Activated T-cell treated with anti-CD3 and anti-CD28 coated beads, Interleukin-2, amount 50 U/mL, for 72 hours (primary cell): ENCODE measurements around the gene ZNF132. TPM values are rescaled to one million over a fixed set of nuclear protein-coding genes. Genes with fewer than 3 reads are reported as not detected.
"Not testable (repeated sequence)": the region's sequence is repeated elsewhere in the genome, so short reads cannot be mapped to it uniquely, and the experiment has no call there.

ENCODE experiments used
- ATAC-seq, 2 donors: fragments of 150-1000 bp; cut with Tn5 transposase; replicated peaks in 1 of 2; 2 replicates each; pipeline ENCODE4 v1.10.0; 2021; ENCODE audit warnings: moderate library complexity in 2 of 2, mild to moderate bottlenecking in 1 of 2
- DNase-seq, 2 donors: peaks; one replicate each; pipeline ENCODE4 v3.0.0; 2021 to 2022; ENCODE audit warnings: mixed read lengths in 1 of 2
- H3K27ac Mint-ChIP-seq: one replicate; pipeline ENCODE4 v1.8.0; 2022; ENCODE audit warnings: mild to moderate bottlenecking, moderate library complexity, mixed read lengths
- H3K27me3 Mint-ChIP-seq: one replicate; pipeline ENCODE4 v1.8.0; 2022; ENCODE audit warnings: low read depth, mixed read lengths
- H3K36me3 Mint-ChIP-seq, 2 donors: one replicate each; pipeline ENCODE4 v1.8.0; 2022; ENCODE audit warnings: mixed read lengths in 2 of 2, mild to moderate bottlenecking in 1 of 2; ENCODE audit not compliant: insufficient read depth in 2 of 2
- H3K4me1 Mint-ChIP-seq: one replicate; pipeline ENCODE4 v1.8.0; 2022; ENCODE audit warnings: low read depth, mixed read lengths
- H3K4me3 Mint-ChIP-seq, 2 donors: one replicate each; pipeline ENCODE4 v1.8.0; 2022; ENCODE audit warnings: mild to moderate bottlenecking in 2 of 2, mixed read lengths in 2 of 2, moderate library complexity in 2 of 2
- H3K9me3 Mint-ChIP-seq, 2 donors: one replicate each; pipeline ENCODE4 v1.8.0; 2022; ENCODE audit warnings: mixed read lengths in 2 of 2
- total RNA-seq, 2 donors: library from RNA; stranded (reverse); gene quantifications; one replicate each; pipeline ENCODE4 v1.2.3, GENCODE V29; 2022

ZNF132 gene
- total RNA-seq, 2 donors from 2014 or later, result 2.6 to 3.5 TPM

GRCh38 chr19:58474997-58475713 lies 35.2 kb upstream of the ZNF132 start:
- Mint-ChIP-seq H3K4me1 (peaks cover 33% of the 10 kb centered on the region), H3K9me3 (no peaks in the 10 kb centered on the region), H3K27me3 (no peaks in the 10 kb centered on the region), H3K36me3 (peaks cover 3% of the 10 kb centered on the region in 2 donors), H3K27ac (no peak overlapping the region), H3K4me3 (peak overlapping the region; percentile 92 to 95)
- DNase-seq (no peak), ATAC-seq (peak; percentile 9 to 11)

GRCh38 chr19:58474291-58474996 lies 34.5 kb upstream of the ZNF132 start:
- Mint-ChIP-seq H3K36me3 (peaks cover 3% of the 10 kb centered on the region in 2 donors), H3K27me3 (no peaks in the 10 kb centered on the region), H3K4me3 (peak overlapping the region; percentile 92 to 95), H3K9me3 (no peaks in the 10 kb centered on the region), H3K4me1 (peaks cover 33% of the 10 kb centered on the region), H3K27ac (no peak overlapping the region)
- no peak for DNase-seq
- ATAC-seq, result no peak

- H3K4me1 Mint-ChIP-seq, result peaks cover 37% of the 10 kb centered on the region
- no peaks in the 10 kb centered on the region for H3K27me3 Mint-ChIP-seq
- ATAC-seq (no peak), DNase-seq (no peak)
- H3K27ac Mint-ChIP-seq, result no peak overlapping the region
- no peaks in the 10 kb centered on the region for H3K9me3 Mint-ChIP-seq
- H3K36me3 Mint-ChIP-seq, result peaks cover 3% of the 10 kb centered on the region in 2 donors
- peak overlapping the region; percentile 10 to 17 for H3K4me3 Mint-ChIP-seq
These were observed 33.8 kb upstream of the ZNF132 start for GRCh38 chr19:58473775-58474174.

- no peak for DNase-seq
- Mint-ChIP-seq H3K36me3 (peaks cover 0 to under 1% of the 10 kb centered on the region in 2 donors), H3K27ac (no peak overlapping the region), H3K27me3 (no peaks in the 10 kb centered on the region), H3K4me3 (no peak overlapping the region), H3K4me1 (peaks cover 41% of the 10 kb centered on the region), H3K9me3 (no peaks in the 10 kb centered on the region)
- no peak for ATAC-seq
These were observed 31.8 kb upstream of the ZNF132 start for GRCh38 chr19:58471736-58472135.

- H3K27me3 Mint-ChIP-seq, ATAC-seq, DNase-seq, H3K4me3 Mint-ChIP-seq, H3K36me3 Mint-ChIP-seq, H3K9me3 Mint-ChIP-seq: not testable (repeated sequence)
- Mint-ChIP-seq H3K27ac (peak overlapping the region; percentile 15), H3K4me1 (peaks cover 44% of the 10 kb centered on the region)
These were observed 31.0 kb upstream of the ZNF132 start for GRCh38 chr19:58470837-58471543.

- no peak for DNase-seq
- H3K36me3 Mint-ChIP-seq, result no peaks in the 10 kb centered on the region
- peak overlapping the region; percentile 24 to 88 for H3K4me3 Mint-ChIP-seq
- peaks cover 32% of the 10 kb centered on the region for H3K4me1 Mint-ChIP-seq
- no peak overlapping the region for H3K27ac Mint-ChIP-seq
- H3K9me3 Mint-ChIP-seq, result no peaks in the 10 kb centered on the region
- no peaks in the 10 kb centered on the region for H3K27me3 Mint-ChIP-seq
- no peak for ATAC-seq
These were observed 29.5 kb upstream of the ZNF132 start for GRCh38 chr19:58469241-58470013.

GRCh38 chr19:58468216-58468839 lies 28.4 kb upstream of the ZNF132 start:
- Mint-ChIP-seq H3K4me1 (peaks cover 27% of the 10 kb centered on the region), H3K36me3 (no peaks in the 10 kb centered on the region), H3K9me3 (no peaks in the 10 kb centered on the region), H3K27ac (no peak overlapping the region), H3K4me3 (peak overlapping the region; percentile 88), H3K27me3 (no peaks in the 10 kb centered on the region)
- no peak for ATAC-seq
- DNase-seq, result no peak

- DNase-seq (peak; percentile 98 to 99), ATAC-seq (peak; percentile 97 to 98)
- Mint-ChIP-seq H3K36me3 (no peaks in the 10 kb centered on the region), H3K4me1 (peaks cover 27% of the 10 kb centered on the region), H3K27me3 (no peaks in the 10 kb centered on the region), H3K4me3 (peak within 1 kb of the TSS; percentile 88), H3K9me3 (no peaks in the 10 kb centered on the region), H3K27ac (peak within 1 kb of the TSS; percentile 46)
These were observed 27.0 kb upstream of the ZNF132 start, which contains the start of gene ZNF324 for GRCh38 chr19:58466760-58467589. Gene ZNF324 (plus strand): TSS chr19:58467080. CDS start chr19:58469186, 2,106 bp downstream.

GRCh38 chr19:58466089-58466759 lies 26.3 kb upstream of the ZNF132 start:
- peak; percentile 18 to 21 for ATAC-seq

GRCh38 chr19:58460039-58460438 lies 20.1 kb upstream of the ZNF132 start:
- no peaks in the 10 kb centered on the region for H3K27me3 Mint-ChIP-seq
- no peak for DNase-seq
- peak in 1 of 2 donors; percentile 58 for ATAC-seq
- no peak overlapping the region for H3K27ac Mint-ChIP-seq
- peaks cover 0 to 3% of the 10 kb centered on the region in 2 donors for H3K36me3 Mint-ChIP-seq
- peaks cover 9% of the 10 kb centered on the region for H3K4me1 Mint-ChIP-seq
- H3K9me3 Mint-ChIP-seq, result no peaks in the 10 kb centered on the region
- H3K4me3 Mint-ChIP-seq, result no peak overlapping the region

More at GRCh38 chr19:58466089-58466759, 26.3 kb upstream of the ZNF132 start:
- Mint-ChIP-seq H3K9me3 (no peaks in the 10 kb centered on the region), H3K36me3 (no peaks in the 10 kb centered on the region), H3K4me3 (peak overlapping the region; percentile 88), H3K27ac (no peak overlapping the region), H3K4me1 (peaks cover 27% of the 10 kb centered on the region), H3K27me3 (no peaks in the 10 kb centered on the region)
- DNase-seq, result no peak

- no peak for ATAC-seq
- no peak for DNase-seq
- no peaks in the 10 kb centered on the region for H3K9me3 Mint-ChIP-seq
- peaks cover 25% of the 10 kb centered on the region for H3K4me1 Mint-ChIP-seq
- H3K36me3 Mint-ChIP-seq, result peaks cover 0 to 10% of the 10 kb centered on the region in 2 donors
- no peaks in the 10 kb centered on the region for H3K27me3 Mint-ChIP-seq
- H3K27ac Mint-ChIP-seq, result no peak overlapping the region
- H3K4me3 Mint-ChIP-seq, result no peak overlapping the region
These were observed 16.2 kb upstream of the ZNF132 start for GRCh38 chr19:58456111-58456510.
